Stimulated activated CD4-positive, alpha-beta T cell treated with anti-CD3 and anti-CD28 coated beads, Interleukin-12 subunit alpha, Interleukin-12 subunit beta, amount 100 ng/mL, for 4 hours (primary cell): ENCODE results near the gene VAT1L.

Experiments used
- DNase-seq: peaks from one replicate; pipeline ENCODE4 v3.0.0-alpha.2; 2020

VAT1L gene

DNA sequence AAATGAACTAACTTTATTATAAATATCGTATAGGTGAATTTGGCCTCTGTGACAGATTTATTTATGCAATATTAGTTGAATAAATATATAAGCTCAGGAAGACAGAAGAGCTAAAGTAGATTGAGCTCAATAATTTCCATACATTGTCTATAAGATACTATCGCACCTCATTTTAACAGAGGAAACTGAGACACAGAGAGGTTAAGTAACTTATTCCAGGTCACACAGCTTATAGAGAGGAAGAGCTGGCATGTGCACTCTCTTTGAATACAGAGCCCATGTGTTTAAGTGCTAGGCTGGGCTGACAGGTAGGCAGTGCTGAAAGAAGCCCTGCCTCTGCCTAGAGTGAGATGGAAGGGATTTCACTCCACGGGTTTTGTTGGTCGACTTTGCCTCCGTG lies 48.4 kb downstream of the VAT1L start:
- DNase-seq = no peak

DNA sequence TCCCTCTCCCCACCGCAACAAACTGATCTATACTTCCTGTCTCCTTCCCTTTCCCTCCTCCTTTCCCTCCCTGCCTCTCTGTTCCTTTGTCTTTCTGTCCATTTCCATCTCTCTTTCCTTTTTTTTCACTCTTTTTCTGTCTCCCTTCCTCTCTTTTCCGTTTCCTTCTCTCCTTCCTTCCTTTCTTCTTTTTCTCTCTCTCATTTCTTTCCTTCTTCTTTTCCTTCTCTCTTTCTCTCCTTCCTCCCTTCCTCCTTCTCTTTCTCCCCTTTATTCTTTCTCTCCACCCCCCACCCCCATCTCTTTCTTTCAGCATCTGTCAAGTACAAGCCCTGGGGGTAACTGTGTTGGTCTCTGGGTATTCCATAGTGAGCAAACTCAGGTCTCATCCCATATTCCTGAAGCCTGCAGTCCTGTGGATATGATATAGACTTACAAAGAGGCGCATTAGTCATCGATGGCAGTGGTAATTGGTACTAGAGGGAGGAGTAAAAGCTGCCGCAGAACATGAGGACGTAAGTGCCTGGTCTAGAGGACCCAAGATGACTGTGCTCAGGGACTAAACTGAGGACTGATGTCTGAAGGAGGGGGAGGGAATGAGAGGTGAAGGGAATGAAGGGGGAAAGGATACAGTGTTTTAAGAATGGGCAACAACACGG lies 50.4 kb downstream of the VAT1L start:
- DNase-seq = no peak

DNA sequence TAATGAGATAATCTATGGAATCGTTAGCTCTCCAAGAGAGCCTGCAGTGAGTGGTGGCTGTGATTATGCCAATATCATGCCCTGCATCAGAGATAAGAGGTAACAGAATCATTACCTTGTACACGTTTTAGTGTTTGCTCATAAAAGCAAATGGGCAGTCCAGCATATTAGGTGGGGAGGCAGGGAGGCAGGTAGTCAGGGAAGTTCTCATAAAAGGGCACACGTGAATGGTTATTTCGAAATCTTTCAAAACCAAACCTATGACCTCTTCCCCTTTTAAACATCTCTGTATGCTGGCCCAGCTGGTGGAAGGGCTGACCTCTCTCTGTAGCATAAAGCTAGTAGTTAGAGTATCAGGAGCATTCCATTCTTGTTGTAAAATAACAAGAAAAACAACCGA lies 51.7 kb downstream of the VAT1L start:
- no peak for DNase-seq

DNA sequence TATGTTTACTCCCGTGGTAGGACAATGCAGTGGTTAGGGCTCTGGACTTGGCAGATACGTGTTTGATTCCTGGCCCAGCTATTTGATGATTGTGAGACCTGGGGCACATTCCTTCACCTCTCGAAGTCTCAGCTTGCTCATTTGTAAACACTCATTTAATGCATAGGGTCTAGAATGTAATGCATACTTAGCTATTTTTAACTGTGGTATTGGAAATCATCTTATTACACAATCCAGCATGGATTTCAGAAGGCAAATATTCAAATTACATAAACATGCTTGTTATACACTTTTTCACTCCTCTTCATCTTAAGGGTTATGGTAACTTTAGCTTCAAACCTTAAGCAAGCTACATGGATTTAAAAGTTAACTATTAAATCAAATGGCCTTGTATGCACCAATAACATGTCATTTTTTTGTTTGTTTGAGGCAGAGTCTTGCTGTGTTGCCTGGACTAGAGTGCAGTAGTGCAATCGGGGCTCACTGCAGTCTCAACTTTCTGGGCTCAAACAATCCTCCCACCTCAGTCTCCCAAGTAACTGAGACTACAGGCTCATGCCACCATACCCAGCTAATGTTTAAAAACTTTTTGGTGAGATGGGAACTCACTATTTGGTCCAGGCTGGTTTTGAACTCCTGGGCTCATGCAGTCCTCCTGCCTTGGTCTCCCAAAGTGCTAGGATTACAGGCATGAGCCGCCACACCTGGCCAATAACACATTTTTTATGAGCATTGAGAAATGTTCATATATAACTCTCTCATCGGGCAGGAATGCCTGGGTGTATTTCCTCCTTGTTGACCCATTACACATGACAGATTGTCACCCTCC lies 52.5 kb downstream of the VAT1L start:
- DNase-seq = no peak

DNA sequence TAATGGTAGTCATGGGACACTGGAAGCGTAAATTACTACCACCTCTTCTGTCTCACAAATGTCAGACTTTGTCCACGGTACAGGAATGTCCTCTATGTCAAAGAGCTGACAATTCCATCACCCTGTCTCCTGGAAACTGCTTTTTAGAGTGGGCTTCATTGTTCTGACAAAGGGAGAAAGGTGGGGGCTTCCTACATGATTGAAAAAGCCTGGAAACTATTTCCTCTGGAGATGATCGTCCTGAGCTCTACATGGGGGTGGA lies 53.1 kb downstream of the VAT1L start:
- no peak for DNase-seq

DNA sequence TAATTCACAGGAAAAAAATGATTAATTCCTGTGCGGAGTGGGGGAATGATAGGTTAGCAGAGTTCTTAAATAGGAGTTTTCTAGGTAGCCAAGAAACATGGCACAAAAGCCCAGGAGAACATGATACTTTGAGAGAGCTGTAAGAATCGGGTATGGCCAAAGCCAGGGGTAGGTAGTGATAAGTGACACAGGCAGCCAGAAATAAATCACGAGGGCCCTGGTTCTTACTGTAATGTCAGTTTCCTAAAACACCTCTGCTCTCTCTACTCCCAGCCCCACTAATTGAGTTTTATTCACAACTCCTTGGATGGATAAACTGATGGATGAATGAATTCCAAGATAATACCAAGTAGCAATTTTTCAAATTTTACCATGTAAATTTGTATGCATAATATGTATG lies 54.1 kb downstream of the VAT1L start:
- no peak for DNase-seq

DNA sequence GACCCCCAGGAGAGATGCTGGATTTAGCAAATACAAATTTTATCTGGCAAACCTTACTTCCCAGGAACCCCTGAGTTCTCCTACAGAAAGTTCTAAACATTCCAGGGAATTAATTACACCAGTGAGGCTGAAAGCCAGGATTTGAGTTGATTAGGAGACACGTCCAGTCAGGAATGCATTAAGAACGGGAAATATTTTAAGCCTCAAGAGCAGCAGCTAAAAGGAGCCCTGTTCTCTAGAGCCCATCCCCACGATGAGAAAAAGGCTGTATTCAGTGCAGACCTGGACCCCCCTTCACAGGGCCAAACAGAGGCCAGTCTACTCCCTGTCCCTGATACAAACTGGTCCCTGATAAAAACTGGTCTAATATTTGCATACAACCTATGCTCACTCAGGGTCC lies 55.0 kb downstream of the VAT1L start:
- DNase-seq = no peak

DNA sequence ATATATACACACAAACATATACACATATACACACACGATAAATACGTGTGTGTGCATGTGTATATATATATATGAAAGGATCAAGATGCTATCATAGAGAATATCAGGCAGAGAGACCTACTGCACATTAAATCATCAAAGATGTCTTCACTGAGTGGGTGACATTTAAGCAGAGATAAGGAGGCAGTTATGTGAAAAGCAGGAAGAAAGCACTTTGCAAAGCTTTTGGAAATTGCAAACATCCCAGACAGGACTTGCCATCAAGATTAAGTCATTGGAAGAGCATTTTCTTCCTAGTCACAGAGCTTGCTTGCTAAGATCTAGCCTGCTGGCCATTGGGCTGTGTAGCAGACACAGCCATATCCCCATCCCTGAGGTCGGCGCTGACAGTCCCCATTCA lies 56.4 kb downstream of the VAT1L start:
- DNase-seq = no peak

DNA sequence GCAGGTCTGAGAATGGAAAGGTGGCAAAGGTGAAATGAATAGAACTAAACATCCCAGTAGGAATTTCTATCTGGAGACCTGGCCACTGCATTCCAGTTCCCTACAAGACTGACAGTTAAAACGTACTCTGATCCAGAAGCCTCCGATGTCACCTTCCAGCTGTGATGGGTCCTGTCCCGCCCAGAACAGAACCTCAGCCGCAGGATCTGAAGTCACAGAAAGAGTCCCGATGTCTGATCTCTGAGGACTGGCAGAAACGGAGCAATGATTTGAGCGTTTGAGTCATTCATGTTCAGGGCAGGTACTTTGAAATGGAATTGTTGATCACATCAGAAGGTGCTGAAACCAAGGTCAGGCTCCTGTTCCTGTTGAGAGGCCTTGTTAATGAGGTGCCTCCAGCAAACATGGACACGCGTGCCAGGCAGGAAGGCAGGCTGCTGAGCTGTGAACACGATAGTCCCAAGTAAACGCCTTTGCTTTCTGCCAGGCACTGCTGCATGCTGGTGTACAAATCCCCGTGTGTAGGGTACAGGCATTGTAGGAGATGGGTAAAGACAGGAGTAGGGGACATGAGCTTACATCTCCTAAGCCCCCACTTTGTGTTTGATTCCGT lies 61.4 kb downstream of the VAT1L start:
- DNase-seq = no peak

DNA sequence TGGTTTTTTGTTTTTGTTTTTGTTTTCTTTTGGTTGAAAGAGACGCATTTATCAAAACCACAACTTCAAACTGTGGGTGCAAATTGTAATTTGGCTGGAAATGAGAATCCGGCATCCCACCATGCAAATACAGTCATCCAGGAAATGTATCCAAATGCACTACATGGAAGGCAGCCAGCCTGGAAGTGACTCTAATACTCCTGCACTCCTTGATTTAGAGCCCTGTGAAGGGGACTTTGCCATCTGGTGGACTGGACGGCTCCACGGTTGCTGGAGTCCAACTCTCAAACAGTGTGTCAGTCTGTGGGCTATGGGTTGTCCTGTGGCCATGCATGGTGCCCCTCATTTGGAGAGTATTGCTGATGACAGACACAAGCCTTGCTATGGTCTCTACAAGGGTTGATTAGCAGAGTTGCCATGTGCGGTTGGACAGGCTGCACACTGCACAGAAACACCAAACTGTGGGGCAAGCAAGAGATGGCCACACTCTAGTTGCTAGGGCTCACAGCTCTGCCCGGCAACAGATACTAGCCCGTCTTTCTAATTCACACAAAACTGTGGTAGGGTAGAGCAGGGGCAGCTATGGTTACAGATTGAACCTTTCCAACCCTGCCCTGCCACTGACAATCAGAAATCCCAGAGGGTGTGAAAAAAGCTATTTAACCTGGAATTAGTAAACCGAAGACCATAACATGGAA lies 62.4 kb downstream of the VAT1L start:
- DNase-seq = no peak

DNA sequence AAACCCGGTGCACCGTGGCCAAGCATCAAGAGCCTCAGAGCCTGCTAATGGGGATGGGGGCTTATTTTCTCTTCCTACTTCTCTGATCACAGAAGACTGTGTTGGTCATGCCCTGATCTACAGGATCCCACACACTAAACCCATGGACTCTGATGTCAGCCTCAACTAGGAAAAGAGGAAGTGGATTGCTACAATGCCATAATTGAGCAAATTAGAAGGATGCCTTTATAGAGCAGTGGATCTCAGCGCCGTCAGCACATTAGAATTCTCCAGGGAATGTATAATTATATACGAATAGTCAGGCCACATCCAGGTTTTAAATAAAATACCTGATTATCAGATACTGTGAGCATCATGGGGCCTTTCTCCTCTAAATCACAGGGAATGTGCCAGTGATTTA lies 64.8 kb downstream of the VAT1L start:
- DNase-seq = no peak

DNA sequence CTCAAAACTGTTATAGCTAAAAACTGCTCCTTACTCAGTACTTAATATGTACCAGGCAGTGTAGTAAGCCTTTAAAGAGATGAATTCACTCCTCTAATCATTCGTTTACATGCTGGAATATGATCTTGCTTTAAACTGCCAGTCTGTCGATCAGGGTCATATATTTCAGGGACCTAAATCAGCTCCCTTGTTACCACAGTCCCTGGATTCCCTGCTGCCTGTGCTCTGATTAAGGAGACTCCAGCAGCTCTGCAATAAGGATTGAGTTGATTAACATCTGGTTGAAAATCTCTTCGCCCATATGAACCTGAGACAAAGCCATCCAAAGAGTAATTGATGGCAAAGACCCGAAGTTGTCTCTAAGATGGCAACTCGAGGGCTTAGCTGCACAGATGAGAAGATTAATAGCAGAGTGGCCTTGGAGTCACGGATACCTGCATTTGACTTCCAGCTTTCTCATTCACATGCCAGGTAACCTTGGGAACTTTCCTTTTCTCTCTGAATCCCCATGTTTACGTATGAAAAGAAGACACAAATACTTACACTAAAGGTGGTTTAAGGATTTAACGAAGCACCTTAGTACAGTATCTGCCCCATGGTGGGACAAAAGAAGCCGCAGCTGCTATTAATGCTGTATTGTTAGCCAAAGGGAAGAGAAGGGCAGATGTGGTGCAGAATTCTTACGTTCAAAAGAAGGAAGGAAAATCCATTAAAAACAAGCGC lies 68.2 kb downstream of the VAT1L start:
- DNase-seq = no peak

DNA sequence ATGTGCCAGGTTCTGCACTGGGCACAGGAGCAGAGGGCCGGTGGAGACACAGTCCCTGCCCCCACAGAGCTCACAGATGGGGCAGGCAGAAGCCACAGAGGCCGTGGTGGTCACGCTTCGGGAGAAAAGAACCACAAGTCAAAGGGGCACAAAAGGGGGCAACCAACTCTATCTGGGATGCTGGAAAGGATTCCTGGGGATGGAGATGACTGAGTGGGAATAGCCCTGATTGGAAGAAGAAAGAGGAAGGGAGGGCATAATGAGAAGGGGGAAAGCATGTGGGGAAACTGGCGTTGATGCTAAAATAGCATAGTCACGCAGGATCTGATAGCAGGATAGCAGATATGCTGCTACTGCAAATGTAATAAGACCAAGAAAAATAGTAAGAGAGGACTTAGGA lies 69.7 kb downstream of the VAT1L start:
- no peak for DNase-seq

DNA sequence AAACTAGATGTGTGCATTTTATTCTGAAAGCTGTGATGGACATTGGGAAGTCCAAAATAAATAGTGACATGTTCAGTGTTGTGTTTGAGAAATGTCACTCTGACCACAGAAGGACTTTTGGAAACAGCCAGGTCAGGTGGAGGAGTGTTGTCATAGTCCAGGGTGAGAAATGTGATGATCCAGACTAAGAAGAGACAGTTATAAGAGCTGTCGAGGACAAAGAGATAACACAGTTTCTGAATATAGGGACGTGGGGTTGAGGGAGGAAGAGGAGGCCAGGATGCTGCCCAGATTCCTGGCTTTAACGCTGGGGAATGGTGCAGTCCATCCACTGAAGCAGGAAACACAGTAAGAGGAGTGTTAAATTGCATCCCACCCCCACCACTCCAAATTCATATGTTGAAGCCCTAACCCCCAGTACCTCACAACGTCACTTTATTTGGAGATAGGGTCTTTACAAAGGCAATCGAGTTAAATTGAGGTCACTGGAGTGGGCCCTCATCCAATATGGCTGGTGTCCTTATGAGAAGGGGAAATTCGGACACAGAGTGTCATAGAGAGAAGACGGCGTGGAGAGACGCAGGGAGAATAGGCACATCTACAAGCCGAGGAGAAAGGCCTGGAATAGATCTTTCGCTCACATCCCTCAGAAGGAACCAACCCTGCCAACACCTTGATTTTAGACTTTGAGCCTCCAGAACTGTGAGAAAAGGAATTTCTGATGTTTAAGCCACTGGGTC lies 71.3 kb downstream of the VAT1L start:
- no peak for DNase-seq

DNA sequence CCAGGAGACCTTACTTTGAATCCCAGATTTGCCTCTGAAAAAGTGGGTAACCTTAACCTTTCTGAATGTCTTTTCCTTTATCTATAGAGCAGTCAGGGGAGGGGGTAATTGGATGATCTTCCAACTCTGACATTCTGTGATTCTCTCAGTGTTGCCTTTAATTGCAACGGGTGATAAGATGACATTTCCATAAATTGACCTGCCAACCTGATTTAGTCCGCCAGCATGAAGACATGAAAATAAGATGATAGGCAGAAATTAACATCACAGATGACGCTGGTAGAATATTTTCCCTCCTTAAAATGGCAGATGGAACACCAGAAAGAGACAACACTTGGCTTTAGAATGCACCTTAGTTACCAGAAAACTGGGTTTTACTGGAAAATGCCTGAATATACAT lies 72.6 kb downstream of the VAT1L start:
- DNase-seq = no peak

DNA sequence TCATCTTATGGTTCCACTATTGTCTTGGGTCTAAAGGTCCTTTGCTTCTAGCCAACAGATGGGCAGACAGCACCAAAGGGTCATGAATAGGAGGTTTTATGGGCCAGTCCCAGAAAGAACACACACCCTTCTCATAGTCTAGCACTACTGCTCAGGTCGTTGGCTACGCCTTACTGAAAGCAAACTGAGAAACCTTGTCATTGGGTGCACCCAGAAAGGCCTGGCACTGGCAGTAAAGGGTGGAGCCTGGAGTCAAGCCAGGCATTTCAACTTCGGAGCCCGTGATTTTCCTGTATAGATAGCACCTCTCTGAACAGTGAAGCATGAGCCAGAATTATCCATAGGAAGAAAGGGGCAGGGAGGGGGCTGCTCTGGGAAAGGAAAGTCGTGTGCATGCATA lies 74.9 kb downstream of the VAT1L start:
- DNase-seq = no peak

DNA sequence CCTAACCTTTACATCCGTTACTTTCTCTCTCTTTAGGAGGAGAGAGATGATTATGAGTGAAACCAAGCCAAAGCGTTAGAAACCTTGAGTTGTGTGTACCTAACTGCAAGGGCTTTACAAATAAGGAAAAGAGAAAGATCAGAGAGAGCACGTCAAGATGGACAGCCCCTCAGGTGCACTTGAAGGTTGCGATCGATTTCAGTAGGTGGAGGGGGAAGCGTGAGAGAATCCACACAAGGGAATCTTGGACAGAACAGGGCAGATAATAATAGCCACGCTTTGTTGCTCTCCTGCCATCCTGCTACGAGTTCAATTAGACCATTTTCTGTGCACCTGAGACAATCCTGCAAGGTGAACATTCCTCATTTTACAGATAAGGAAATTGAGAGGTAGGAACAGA lies 78.4 kb downstream of the VAT1L start:
- no peak for DNase-seq

DNA sequence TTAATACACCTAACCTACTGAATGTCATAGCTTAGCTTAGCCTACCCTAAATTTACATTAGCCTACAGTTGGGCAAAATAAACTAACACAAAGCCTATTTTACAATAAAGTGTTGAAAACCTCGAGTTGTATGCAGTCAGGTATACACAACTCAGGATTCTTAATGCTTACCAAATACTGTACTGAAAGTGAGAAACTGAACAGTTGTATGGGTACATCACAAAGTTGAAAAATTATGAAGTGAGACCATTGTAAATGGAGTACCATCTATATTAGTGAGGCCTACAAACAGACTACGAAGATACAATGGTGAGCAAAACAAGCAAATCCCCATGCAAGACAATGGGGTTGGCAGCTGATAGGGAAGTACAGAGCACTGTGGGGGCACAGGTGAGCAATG lies 79.7 kb downstream of the VAT1L start:
- no peak for DNase-seq

DNA sequence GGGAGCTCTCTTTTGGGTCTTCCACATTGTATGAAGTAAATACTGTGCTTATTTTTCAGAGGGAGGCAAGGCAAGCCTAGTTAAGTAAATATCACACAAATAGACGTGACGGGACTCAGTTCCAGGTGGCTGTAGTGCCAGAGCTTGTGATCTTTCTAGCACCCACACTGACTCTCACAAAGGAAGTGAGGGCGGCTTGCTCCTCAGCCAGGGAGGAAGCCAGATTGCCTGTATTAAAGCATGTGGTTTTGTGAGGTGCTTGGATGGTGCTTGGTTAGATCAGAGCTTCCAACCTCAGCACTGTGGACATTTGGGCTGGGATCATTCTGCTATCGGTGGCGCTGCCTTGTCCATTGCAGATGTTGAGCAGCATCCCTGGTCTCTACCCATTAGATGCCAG lies 80.1 kb downstream of the VAT1L start:
- DNase-seq = no peak

DNA sequence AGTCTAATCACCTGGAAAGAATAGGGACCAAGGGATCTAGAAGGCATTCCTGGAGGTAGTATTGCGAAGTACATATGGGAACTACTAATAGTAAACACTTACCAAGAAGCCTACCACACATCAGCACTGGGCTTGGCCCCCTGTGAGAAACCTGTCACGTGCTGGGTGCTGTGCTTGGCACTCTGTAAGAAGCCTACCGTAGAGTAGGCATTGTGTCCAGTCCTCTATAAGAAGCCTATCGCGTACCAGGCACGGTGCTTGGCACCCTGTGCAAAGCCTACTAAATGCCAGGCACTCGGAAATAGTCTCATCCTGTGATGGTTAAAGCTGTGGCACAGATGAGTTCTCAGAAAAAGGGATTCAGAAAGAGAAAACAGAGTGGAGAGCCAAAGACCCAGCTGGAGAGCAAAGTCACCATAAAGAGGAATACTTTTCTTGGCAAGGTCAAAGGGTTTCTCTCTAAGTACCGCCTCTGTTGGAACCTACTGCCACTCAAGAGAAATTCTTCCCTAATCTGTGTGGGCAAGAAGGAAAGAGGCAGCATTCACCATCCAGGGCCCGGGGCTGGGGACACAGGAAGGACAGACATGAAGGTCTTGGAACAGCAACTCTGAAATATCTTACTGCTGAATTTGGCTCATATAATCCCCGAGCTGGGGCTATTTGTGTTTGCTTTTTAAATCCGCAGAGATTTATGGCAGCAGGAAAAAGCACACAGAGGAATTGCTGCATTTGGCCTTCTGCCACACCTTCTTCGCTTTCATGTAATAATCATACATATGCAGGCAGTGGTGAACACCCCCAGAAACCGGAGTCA lies 81.8 kb downstream of the VAT1L start:
- DNase-seq = no peak

DNA sequence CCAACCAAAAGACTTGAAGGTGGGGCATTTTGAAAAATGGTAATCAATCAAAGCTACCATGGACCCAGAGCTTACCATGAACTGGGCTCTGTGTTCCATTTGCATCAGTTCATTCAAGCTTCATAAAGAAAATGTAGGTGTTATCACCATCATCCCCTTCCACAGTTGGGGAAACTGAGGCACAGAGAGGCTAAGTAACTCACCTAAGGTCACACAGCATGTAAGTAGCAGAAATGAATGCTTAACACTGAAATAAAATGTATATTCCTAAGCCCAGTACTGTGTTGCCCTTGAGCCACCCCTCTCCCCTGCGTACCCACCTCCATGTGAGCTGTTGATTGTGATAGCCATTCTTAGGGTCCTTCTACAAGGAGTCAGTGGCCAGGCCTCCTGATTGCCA lies 83.6 kb downstream of the VAT1L start:
- DNase-seq = no peak

DNA sequence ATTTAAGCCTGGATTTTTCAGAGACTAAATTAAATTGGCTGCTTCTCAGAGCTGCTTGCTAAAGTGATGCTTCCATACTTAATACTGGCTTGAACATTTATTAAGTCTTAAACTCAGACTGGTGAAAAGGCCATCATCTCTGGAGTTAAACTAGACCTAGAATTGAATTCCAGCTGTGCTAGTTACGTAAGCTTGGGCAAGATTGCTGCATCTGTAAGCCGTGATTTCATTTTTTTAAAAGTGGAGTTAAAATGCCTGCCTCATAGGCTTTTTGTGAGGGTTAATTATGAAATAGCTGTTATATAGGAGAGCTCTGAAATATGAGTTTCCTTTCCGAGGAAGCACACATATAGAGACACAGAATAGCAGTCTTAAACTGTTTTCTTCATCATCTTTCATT lies 84.7 kb downstream of the VAT1L start:
- no peak for DNase-seq
